H1 (cell line): ENCODE measurements around the gene ANKRD11. TPM values are rescaled to one million over a fixed set of nuclear protein-coding genes. Genes with fewer than 3 reads are reported as not detected.

ENCODE experiments used
- CTCF ChIA-PET: fragments of 300-600 bp; sonication (Branson Sonifier 250); formaldehyde crosslinking; loops from one replicate; lab custom pipeline; 2021; ENCODE audit not compliant: partially characterized antibody; lab: Charles Lee
- POLR2A ChIA-PET: fragments of 300-600 bp; sonication (Branson Sonifier 250); formaldehyde crosslinking; loops from one replicate; lab custom pipeline; 2021; ENCODE audit warnings: inconsistent platforms; ENCODE audit not compliant: partially characterized antibody; lab: Charles Lee
- DNase-seq, 2 experiments: peaks; one replicate each; pipeline versions ENCODE4 v3.0.0 to v3.0.0-alpha.2; 2010 to 2022; ENCODE audit warnings: low spot score in 2 of 2, low read depth in 1 of 2, mixed read lengths in 1 of 2
- FAIRE-seq: peaks from 2 replicates; lab custom pipeline; 2011; peaks lifted over from hg19 to GRCh38; lab: Jason Lieb, UNC
- H2AFZ ChIP-seq: 2 replicates; pipeline ENCODE4 v1.8.1; 2012; ENCODE audit warnings: low read length, inconsistent platforms
- H2AK5ac ChIP-seq: 2 replicates; pipeline ENCODE4 v1.6.1; 2013; ENCODE audit warnings: low read depth, low read length
- H2BK120ac ChIP-seq: replicated peaks from 2 replicates; pipeline ENCODE3; 2013; ENCODE audit warnings: low read depth, low read length, inconsistent platforms
- H2BK12ac ChIP-seq: 2 replicates; pipeline ENCODE4 v1.6.1; 2013; ENCODE audit warnings: low read depth, low read length
- H2BK15ac ChIP-seq: 2 replicates; pipeline ENCODE4 v1.6.1; 2013; ENCODE audit warnings: low read length
- H2BK20ac ChIP-seq: 2 replicates; pipeline ENCODE4 v1.6.1; 2013; ENCODE audit warnings: low read length
- H2BK5ac ChIP-seq: 2 replicates; pipeline ENCODE4 v1.6.1; 2013; ENCODE audit warnings: low read depth, low read length
- H3K14ac ChIP-seq: 2 replicates; pipeline ENCODE4 v1.6.1; 2013; ENCODE audit warnings: inconsistent platforms; ENCODE audit not compliant: insufficient read length
- H3K18ac ChIP-seq: 2 replicates; pipeline ENCODE4 v1.6.1; 2013; ENCODE audit warnings: low read length; ENCODE audit errors: extremely low read depth
- H3K23ac ChIP-seq: 2 replicates; pipeline ENCODE4 v1.6.1; 2013; ENCODE audit warnings: inconsistent platforms; ENCODE audit not compliant: insufficient read length
- H3K23me2 ChIP-seq: 2 replicates; pipeline ENCODE4 v1.6.1; 2013; ENCODE audit warnings: low read depth, low read length
- H3K27ac ChIP-seq: 2 replicates; pipeline ENCODE4 v1.6.1; 2011; ENCODE audit warnings: low read depth, low read length, inconsistent platforms
- H3K27me3 ChIP-seq, 4 experiments: replicated peaks in 1 of 4; 1 replicate in 1 of 4; 2 replicates in 3 of 4; pipeline versions ENCODE4 v1.6.1 to v1.8.1; 2011 to 2013; ENCODE audit warnings: low read length in 3 of 4, mild to moderate bottlenecking in 3 of 4, inconsistent platforms in 2 of 4, mixed read lengths in 2 of 4, moderate library complexity in 1 of 4; ENCODE audit not compliant: control insufficient read depth in 3 of 4, insufficient read depth in 3 of 4; ENCODE audit errors: extremely low read depth in 1 of 4
- H3K36me3 ChIP-seq, 4 experiments: 2 replicates each; pipeline versions ENCODE4 v1.6.1 to v1.8.1; 2011 to 2013; ENCODE audit warnings: mild to moderate bottlenecking in 4 of 4, low read length in 3 of 4, moderate library complexity in 2 of 4, control low read depth in 1 of 4, inconsistent platforms in 1 of 4; ENCODE audit not compliant: insufficient read depth in 4 of 4, control insufficient read depth in 2 of 4
- H3K4ac ChIP-seq: replicated peaks from 2 replicates; pipeline ENCODE3; 2013; ENCODE audit warnings: low read length, low read depth, mixed read lengths, inconsistent platforms; ENCODE audit not compliant: insufficient read length
- H3K4me1 ChIP-seq, 4 experiments: replicated peaks in 1 of 4; 1 replicate in 1 of 4; 2 replicates in 3 of 4; pipeline versions ENCODE4 v1.6.1 to v1.8.1; 2011 to 2013; ENCODE audit warnings: low read length in 3 of 4, inconsistent platforms in 2 of 4, mixed read lengths in 1 of 4; ENCODE audit not compliant: insufficient read depth in 4 of 4, control insufficient read depth in 3 of 4
- H3K4me2 ChIP-seq, 2 experiments: 2 replicates each; pipeline versions ENCODE4 v1.6.1 to v1.8.1; 2011 to 2013; ENCODE audit warnings: low read depth in 2 of 2, low read length in 2 of 2, control low read depth in 1 of 2, inconsistent platforms in 1 of 2, mild to moderate bottlenecking in 1 of 2; ENCODE audit not compliant: insufficient read depth in 1 of 2
- H3K4me3 ChIP-seq, 4 experiments: fragments of 200-600, 300-600 bp in 1 of 4; sonication (generic), shearing (Covaris generic), sonication (Bioruptor Twin) in 1 of 4; 2 replicates each; pipeline versions ENCODE4 v1.5.1 to v1.8.1; 2011 to 2016; ENCODE audit warnings: low read length in 4 of 4, low read depth in 3 of 4, control low read depth in 2 of 4, inconsistent platforms in 2 of 4, mild to moderate bottlenecking in 2 of 4, mixed read lengths in 1 of 4, moderate library complexity in 1 of 4; ENCODE audit not compliant: insufficient read depth in 2 of 4; ENCODE audit errors: extremely low read depth in 1 of 4
- H3K56ac ChIP-seq: replicated peaks from 2 replicates; pipeline ENCODE3; 2013; ENCODE audit warnings: low read depth, mild to moderate bottlenecking, mixed read lengths, low read length, inconsistent platforms; ENCODE audit not compliant: insufficient read length
- H3K79me1 ChIP-seq: 2 replicates; pipeline ENCODE4 v1.6.1; 2013; ENCODE audit warnings: low read depth, low read length, control low read depth
- H3K79me2 ChIP-seq, 2 experiments: 2 replicates each; pipeline versions ENCODE4 v1.6.1 to v1.8.1; 2012 to 2013; ENCODE audit warnings: low read length in 2 of 2, mild to moderate bottlenecking in 2 of 2, inconsistent platforms in 1 of 2; ENCODE audit not compliant: insufficient read depth in 2 of 2, control insufficient read depth in 1 of 2
- H3K9ac ChIP-seq, 4 experiments: replicated peaks in 1 of 4; 1 replicate in 1 of 4; 2 replicates in 3 of 4; pipeline versions ENCODE4 v1.6.1 to v1.8.1; 2011 to 2013; ENCODE audit warnings: low read depth in 3 of 4, low read length in 3 of 4, control low read depth in 2 of 4, mild to moderate bottlenecking in 2 of 4, moderate library complexity in 2 of 4, inconsistent platforms in 1 of 4; ENCODE audit errors: extremely low read depth in 1 of 4
- H3K9me3 ChIP-seq, 2 experiments: 2 replicates each; pipeline versions ENCODE4 v1.6.1 to v1.8.1; 2012 to 2013; ENCODE audit warnings: mild to moderate bottlenecking in 2 of 2, moderate library complexity in 2 of 2, control low read depth in 1 of 2, inconsistent platforms in 1 of 2, low read depth in 1 of 2, low read length in 1 of 2, mixed read lengths in 1 of 2; ENCODE audit not compliant: insufficient read depth in 2 of 2
- H4K20me1 ChIP-seq, 2 experiments: replicated peaks in 1 of 2; 2 replicates each; pipeline versions ENCODE3 to v1.8.1; 2011 to 2013; ENCODE audit warnings: inconsistent platforms in 2 of 2, low read length in 2 of 2, mild to moderate bottlenecking in 1 of 2; ENCODE audit not compliant: insufficient read depth in 2 of 2, control insufficient read depth in 1 of 2
- H4K5ac ChIP-seq: 2 replicates; pipeline ENCODE4 v1.6.1; 2013; ENCODE audit warnings: low read length, low read depth, mixed read lengths, inconsistent platforms; ENCODE audit not compliant: insufficient read length
- H4K8ac ChIP-seq: 2 replicates; pipeline ENCODE4 v1.8.0; 2013; ENCODE audit warnings: mild to moderate bottlenecking, moderate library complexity, low read length, inconsistent platforms; ENCODE audit not compliant: insufficient read depth; ENCODE audit errors: extremely low read depth
- H4K91ac ChIP-seq: replicated peaks from 2 replicates; pipeline ENCODE3; 2013; ENCODE audit warnings: low read length, mixed read lengths, inconsistent platforms; ENCODE audit not compliant: insufficient read length
- ATF3 ChIP-seq: IDR thresholded peaks from 2 replicates; pipeline ENCODE4 v1.6.1; 2011; ENCODE audit warnings: low read depth, mild to moderate bottlenecking, low read length; ENCODE audit not compliant: insufficient read depth
- CEBPB ChIP-seq: IDR thresholded peaks from 2 replicates; pipeline ENCODE4 v1.6.1; 2012; ENCODE audit warnings: low read depth, low read length
- CREB1 ChIP-seq: IDR thresholded peaks from 2 replicates; pipeline ENCODE4 v1.6.1; 2012; ENCODE audit warnings: inconsistent platforms
- CTBP2 ChIP-seq: IDR thresholded peaks from 2 replicates; pipeline ENCODE4 v1.7.0; 2011; ENCODE audit warnings: borderline replicate concordance, mild to moderate bottlenecking, moderate library complexity, mixed read lengths, low read length; ENCODE audit not compliant: insufficient read depth, insufficient read length
- GABPA ChIP-seq: IDR thresholded peaks from 2 replicates; pipeline ENCODE4 v1.6.1; 2011; ENCODE audit warnings: mild to moderate bottlenecking, low read length, moderate library complexity, borderline replicate concordance; ENCODE audit not compliant: insufficient read depth
- RFX5 ChIP-seq: IDR thresholded peaks from 2 replicates; pipeline ENCODE4 v1.6.1; 2011; ENCODE audit warnings: low read depth, low read length, improper control_type of control experiment, borderline replicate concordance
- SIN3A ChIP-seq, 2 experiments: IDR thresholded peaks in 1 of 2; conservative IDR thresholded peaks in 1 of 2; 2 replicates each; pipeline ENCODE4 v1.6.1; 2011 to 2012; ENCODE audit warnings: low read length in 2 of 2, improper control_type of control experiment in 1 of 2, low read depth in 1 of 2, mild to moderate bottlenecking in 1 of 2
- SP1 ChIP-seq: IDR thresholded peaks from 2 replicates; pipeline ENCODE4 v1.6.1; 2011; ENCODE audit warnings: low read depth, low read length
- SP2 ChIP-seq: IDR thresholded peaks from 2 replicates; pipeline ENCODE4 v1.6.1; 2012; ENCODE audit warnings: mild to moderate bottlenecking, low read length, inconsistent platforms
- SP4 ChIP-seq: IDR thresholded peaks from 2 replicates; pipeline ENCODE4 v1.6.1; 2012; ENCODE audit warnings: low read length, inconsistent platforms
- SUZ12 ChIP-seq: fragments of 200-600 bp; sonication (generic); IDR thresholded peaks from 2 replicates; pipeline ENCODE4 v1.6.1; 2012; ENCODE audit warnings: mild to moderate bottlenecking, inconsistent platforms, low read length, moderate library complexity, mixed read lengths
- WGBS, 2 experiments: shearing (Covaris generic) in 1 of 2; methylation state at CpG; one replicate each; pipeline versions ENCODE4 v1.1.6 to v1.1.7; 2013 to 2015; ENCODE audit warnings: low lambda C conversion rate in 2 of 2, mixed read lengths in 2 of 2, inconsistent platforms in 1 of 2, low coverage in 1 of 2, missing lambda C conversion rate in 1 of 2; ENCODE audit not compliant: insufficient replicate concordance in 2 of 2, insufficient coverage in 1 of 2, insufficient read length in 1 of 2; ENCODE audit errors: extremely low coverage in 1 of 2, missing lambda C conversion rate in 1 of 2; 5-methylcytosine and 5-hydroxymethylcytosine counted together
- polyA plus RNA-seq, 7 experiments: library from polyadenylated mRNA; depleted of rRNA in 3 of 7; stranded (reverse) in 5 of 7; unstranded in 2 of 7; fragments of >200 nt in 5 of 7; fragments of 200-250 nt in 2 of 7; gene quantifications; 1 replicate in 5 of 7; 2 replicates in 1 of 7; 4 replicates in 1 of 7; pipeline versions ENCODE4 v1.2.1 to v1.2.3, GENCODE V29; 2011 to 2013; ENCODE audit warnings: missing spikeins in 2 of 7, mixed read lengths in 2 of 7
- total RNA-seq: library from RNA; stranded (reverse); fragmentation: NEBNext Ultra II Directional; extraction: Animal tissue kit (Norgen Biotek cat#: 25700); gene quantifications from 2 replicates; pipeline ENCODE4 v1.2.1, GENCODE V29; 2021

ANKRD11 gene
- total and polyA plus RNA-seq, 2 of the 8 experiments (the other 6 are each of a cell fraction or from before 2014, with no cell fraction given), result 46.5 to 142 TPM

- H3K79me1 ChIP-seq, result peaks cover 26% of the 10 kb centered on the region
- H2BK15ac ChIP-seq, result no peak overlapping the region
- H3K79me2 ChIP-seq, result peaks cover 17 to 98% of the 10 kb centered on the region in 2 experiments
- FAIRE-seq, result no peak
- peaks cover 0 to 14% (median 3%) of the 10 kb centered on the region in 4 experiments; a peak in 5 of 7 replicates for H3K4me1 ChIP-seq
- no peak overlapping the region for H3K9ac ChIP-seq
- no peak overlapping the region for H2BK5ac ChIP-seq
- CTCF ChIA-PET, result interaction anchor here (0.7 to 1.7 kb wide), 7 partner anchors 10 to 105 kb away, joined by 3 to 6 read pairs (median 3); no protein-coding TSS in a partner anchor
- no peak overlapping the region for H3K27ac ChIP-seq
- no peak overlapping the region for H3K4ac ChIP-seq
- H2AFZ ChIP-seq, result no peak overlapping the region
- TF ChIP-seq SP4, result no peak
- no peak for TF ChIP-seq SUZ12
- TF ChIP-seq CREB1, result no peak
- TF ChIP-seq SIN3A (conservative IDR thresholded peaks at IDR 0.05 in 1 of 2, IDR thresholded peaks at IDR 0.05 in 1 of 2; ENCODE audit: low read depth in 1 of 2, low read length in 2 of 2), result no peak
- TF ChIP-seq CEBPB, result no peak
- TF ChIP-seq ATF3, result no peak
- no peak for TF ChIP-seq CTBP2
- TF ChIP-seq GABPA, result no peak
- no peak for TF ChIP-seq RFX5
- no peak for TF ChIP-seq SP2
- no peak for TF ChIP-seq SP1
- TF ChIP-seq, all 59 proteins: peak for 0
- H2BK12ac ChIP-seq, result no peak overlapping the region
- no peaks in the 10 kb centered on the region for H3K27me3 ChIP-seq
- H2BK120ac ChIP-seq, result no peak overlapping the region
- H3K9me3 ChIP-seq, result no peaks in the 10 kb centered on the region
- H3K14ac ChIP-seq, result no peak overlapping the region
- no peak for DNase-seq
- POLR2A ChIA-PET, result interaction anchor here (1.7 kb wide), 1 partner anchor 130 kb away, joined by 5 read pairs; no protein-coding TSS in a partner anchor
- no peak overlapping the region for H2BK20ac ChIP-seq
- no peak overlapping the region for H2AK5ac ChIP-seq
- no peak overlapping the region for H3K23ac ChIP-seq
- H3K23me2 ChIP-seq, result no peaks in the 10 kb centered on the region
- H3K18ac ChIP-seq, result no peak overlapping the region
- no peak overlapping the region for H3K56ac ChIP-seq
- no peak overlapping the region for H3K4me3 ChIP-seq
- H4K20me1 ChIP-seq, result peaks cover 52 to 59% of the 10 kb centered on the region in 2 experiments
- WGBS, 2 experiments, result 87% methylated on average over 16 of the region's 16 CpGs; no CpG with 5 or more reads in 1 of the 2 experiments
- no peak overlapping the region for H3K4me2 ChIP-seq
- no peak overlapping the region for H4K8ac ChIP-seq
- no peak overlapping the region for H4K91ac ChIP-seq
- H4K5ac ChIP-seq, result no peak overlapping the region
- no peaks in the 10 kb centered on the region; a peak in 1 of 8 replicates for H3K36me3 ChIP-seq
Measured at GRCh38 chr16:89355007-89355406, 135.4 kb downstream of the ANKRD11 start.
